GM15510 (cell line): ENCODE data around the gene CREM.

Experiments used
- POLR2A ChIP-seq: IDR thresholded peaks from 3 replicates; pipeline ENCODE4 v1.6.1; 2011; ENCODE audit warnings: borderline replicate concordance; ENCODE audit not compliant: insufficient read length; ENCODE audit errors: extremely low read depth

CREM gene

DNA sequence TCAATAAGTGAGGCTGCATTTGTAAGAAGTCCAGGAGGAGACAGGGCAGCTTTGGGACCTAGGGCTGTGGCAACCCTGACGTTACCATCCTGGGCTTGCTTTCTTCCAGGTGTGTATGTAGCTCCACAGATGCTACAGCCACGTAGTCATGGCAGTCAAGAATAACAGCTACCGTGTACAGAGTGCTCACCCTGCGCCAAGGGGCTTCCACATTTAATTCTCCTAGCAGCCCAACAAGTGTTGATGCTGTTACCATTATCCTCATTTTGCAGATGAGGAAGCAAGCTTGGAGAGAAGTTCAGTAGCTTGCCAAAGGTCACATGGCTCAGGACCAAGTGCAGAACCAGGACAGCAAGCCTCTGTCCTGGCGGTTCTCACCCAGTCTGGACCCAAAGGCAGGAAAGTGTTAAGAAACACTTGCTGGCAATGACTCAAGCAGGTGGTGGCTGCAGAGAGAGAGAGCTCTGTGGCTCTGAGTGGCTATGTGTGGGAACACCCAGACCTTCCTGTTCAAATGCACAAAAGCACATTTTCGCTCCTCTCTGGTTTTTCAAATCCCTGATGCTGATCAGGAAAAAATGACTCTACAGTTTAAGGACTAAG, 89.8 kb downstream of the CREM start:
- TF ChIP-seq POLR2A: no peak

GRCh38 chr10:35217455-35217854, 90.8 kb downstream of the CREM start:
- TF ChIP-seq POLR2A: no peak

GRCh38 chr10:35218339-35218955, 91.8 kb downstream of the CREM start:
- no peak for TF ChIP-seq POLR2A

GRCh38 chr10:35219292-35219691, 92.6 kb downstream of the CREM start:
- no peak for TF ChIP-seq POLR2A

DNA sequence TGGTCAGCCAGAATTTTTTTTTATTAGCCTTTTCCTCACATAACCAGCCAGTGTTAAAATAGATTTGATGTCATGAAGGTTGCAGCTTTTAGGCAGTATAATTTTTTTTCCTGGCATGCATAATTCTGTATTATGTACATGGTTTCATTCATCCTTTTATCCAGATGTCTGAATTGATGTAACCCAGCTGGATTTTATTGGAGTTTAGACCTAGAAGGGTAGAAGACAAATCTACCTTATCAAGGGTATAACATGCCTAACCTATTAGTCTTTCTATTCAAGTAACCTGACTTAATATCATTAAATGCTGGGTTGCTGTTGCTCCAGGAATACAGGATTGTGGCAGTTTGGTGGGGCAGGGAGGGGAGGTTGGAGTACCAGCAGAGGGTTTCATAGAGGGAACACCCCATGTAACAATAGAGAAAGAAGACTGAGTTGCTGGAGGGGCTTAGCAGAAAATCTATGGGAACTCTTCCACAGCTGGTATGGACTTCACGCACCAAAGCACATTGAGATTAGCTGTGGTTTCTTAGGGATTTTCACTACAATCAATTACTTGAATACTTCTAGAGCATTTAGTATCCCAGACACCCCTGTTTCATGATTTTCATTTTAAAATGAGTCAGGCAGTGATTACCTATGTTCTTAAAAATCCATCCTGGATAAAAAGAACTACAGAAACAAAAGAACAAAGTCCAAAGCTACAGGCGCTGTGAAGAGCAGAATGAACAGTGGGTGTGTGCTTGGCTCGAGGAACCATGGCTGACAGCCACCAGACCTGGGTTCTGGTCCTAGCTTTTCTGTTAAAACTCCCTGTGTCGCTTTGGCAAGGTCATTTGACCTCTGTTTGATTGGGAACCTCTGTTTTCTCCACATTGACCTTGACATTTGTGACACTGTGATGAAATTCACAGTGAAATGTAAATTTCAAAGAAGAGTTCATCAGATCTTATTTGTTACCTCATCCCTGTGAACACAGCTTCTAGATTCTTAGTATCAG, 93.5 kb downstream of the CREM start:
- TF ChIP-seq POLR2A: no peak

GRCh38 chr10:35223016-35223415, 96.4 kb downstream of the CREM start:
- no peak for TF ChIP-seq POLR2A

GRCh38 chr10:35224045-35224740, 97.5 kb downstream of the CREM start:
- no peak for TF ChIP-seq POLR2A

- TF ChIP-seq POLR2A: no peak
Measured at GRCh38 chr10:35225204-35225603, 98.6 kb downstream of the CREM start.

DNA sequence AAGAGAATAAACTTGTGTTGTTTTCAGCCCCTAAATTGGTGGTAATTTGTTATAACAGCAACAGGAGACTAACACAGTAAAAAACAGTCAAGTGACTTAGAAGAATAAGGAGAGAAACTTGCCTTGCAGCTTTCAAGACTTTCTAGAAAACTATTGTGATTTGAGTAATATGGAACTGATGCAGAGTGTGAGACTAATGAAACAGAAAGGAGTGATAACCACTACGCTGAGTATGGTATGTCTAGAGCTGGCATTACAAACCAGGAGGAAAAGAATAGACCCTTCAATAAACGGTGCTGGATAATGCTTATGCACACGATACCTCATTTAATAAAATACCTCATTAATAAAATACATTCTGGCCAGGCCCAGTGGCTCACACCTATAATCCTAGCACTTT, 99.9 kb downstream of the CREM start:
- no peak for TF ChIP-seq POLR2A

GRCh38 chr10:35228058-35228457, 101.4 kb downstream of the CREM start:
- TF ChIP-seq POLR2A: no peak

DNA sequence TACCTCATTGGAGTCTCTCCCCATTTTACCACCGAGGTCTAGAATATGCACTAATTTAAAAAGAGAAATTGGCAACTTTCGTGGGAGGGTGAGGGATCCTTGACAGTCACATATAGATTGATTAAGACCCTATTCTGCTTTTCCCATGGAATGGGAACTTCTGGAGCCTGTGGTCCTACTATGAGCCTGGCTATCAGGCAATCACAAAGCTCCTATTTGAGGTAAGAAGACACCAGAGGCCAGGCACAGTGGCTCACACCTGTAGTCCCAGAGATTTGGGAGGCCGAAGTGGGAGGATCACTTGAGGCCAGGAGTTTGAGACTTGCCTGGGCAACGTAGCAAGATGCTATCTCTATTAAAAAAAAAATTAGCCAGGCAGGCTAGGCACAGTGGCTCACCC, 105.0 kb downstream of the CREM start:
- no peak for TF ChIP-seq POLR2A

GRCh38 chr10:35232527-35232926, 105.9 kb downstream of the CREM start:
- TF ChIP-seq POLR2A: no peak

DNA sequence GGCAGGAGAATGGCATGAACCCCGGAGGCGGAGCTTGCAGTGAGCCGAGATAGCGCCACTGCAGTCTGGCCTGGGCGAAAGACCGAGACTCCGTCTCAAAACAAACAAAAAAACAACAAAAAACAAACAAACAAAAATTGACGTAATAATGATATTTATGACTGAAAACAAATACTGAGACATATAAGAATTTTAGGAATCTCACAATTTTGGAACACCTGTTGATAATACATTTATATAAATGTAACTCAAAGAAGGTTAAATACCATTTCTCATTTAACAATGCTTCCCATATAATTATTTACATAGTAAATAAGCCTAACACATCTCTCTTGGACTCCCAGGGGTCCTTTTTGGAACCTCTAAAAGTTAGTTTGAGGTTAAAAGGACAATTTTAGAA, 107.4 kb downstream of the CREM start:
- TF ChIP-seq POLR2A: no peak

- TF ChIP-seq POLR2A: no peak
Measured at GRCh38 chr10:35236739-35237138, 110.1 kb downstream of the CREM start.
